Embryonic facial prominence (tissue), 1 donor: ENCODE results near the gene EGFLAM.

ENCODE experiments used
- DNase-seq: peaks from one replicate; pipeline ENCODE4 v3.0.0-alpha.2; 2016; ENCODE audit errors: extremely low spot score

EGFLAM gene

GRCh38 chr5:38420246-38420645, 161.9 kb downstream of the EGFLAM start:
- DNase-seq, result no peak

- DNase-seq, result no peak
These were observed 162.5 kb downstream of the EGFLAM start for GRCh38 chr5:38420691-38421390.

- DNase-seq, result no peak
These were observed 164.3 kb downstream of the EGFLAM start for GRCh38 chr5:38422622-38423021.

- DNase-seq, result no peak
These were observed 165.2 kb downstream of the EGFLAM start for GRCh38 chr5:38423276-38424147.

GRCh38 chr5:38424148-38425060, 166.0 kb downstream of the EGFLAM start:
- DNase-seq, result no peak

GRCh38 chr5:38426490-38426889, 168.1 kb downstream of the EGFLAM start:
- no peak for DNase-seq

- no peak for DNase-seq
These were observed 168.9 kb downstream of the EGFLAM start for GRCh38 chr5:38426986-38427950.

GRCh38 chr5:38431242-38431853, 173.0 kb downstream of the EGFLAM start:
- DNase-seq, result no peak

GRCh38 chr5:38433160-38433861, 175.0 kb downstream of the EGFLAM start:
- DNase-seq, result no peak

- no peak for DNase-seq
These were observed 176.8 kb downstream of the EGFLAM start for GRCh38 chr5:38434966-38435705.

- no peak for DNase-seq
These were observed 180.4 kb downstream of the EGFLAM start for GRCh38 chr5:38438757-38439156.

- peak; percentile 87 for DNase-seq
These were observed 183.3 kb downstream of the EGFLAM start for GRCh38 chr5:38441453-38442246.

- no peak for DNase-seq
These were observed 183.9 kb downstream of the EGFLAM start for GRCh38 chr5:38442247-38442573.

GRCh38 chr5:38443390-38443789, 185.0 kb downstream of the EGFLAM start:
- no peak for DNase-seq

- DNase-seq, result no peak
These were observed 187.1 kb downstream of the EGFLAM start for GRCh38 chr5:38445374-38446028.

GRCh38 chr5:38446029-38446522, 187.7 kb downstream of the EGFLAM start:
- no peak for DNase-seq

GRCh38 chr5:38447056-38447455, 188.7 kb downstream of the EGFLAM start:
- DNase-seq, result no peak

- no peak for DNase-seq
These were observed 189.4 kb downstream of the EGFLAM start for GRCh38 chr5:38447786-38448185.
